GM18858 (cell line): ENCODE data around the gene BLNK.
"Not testable (repeated sequence)": the region's sequence is repeated elsewhere in the genome, so short reads cannot be mapped to it uniquely, and the experiment has no call there.

Experiments
- ATAC-seq: cut with Tn5 transposase; IDR thresholded peaks from one replicate; pipeline ENCODE4 v1.9.1; 2021; ENCODE audit not compliant: unreplicated experiment

BLNK gene

DNA sequence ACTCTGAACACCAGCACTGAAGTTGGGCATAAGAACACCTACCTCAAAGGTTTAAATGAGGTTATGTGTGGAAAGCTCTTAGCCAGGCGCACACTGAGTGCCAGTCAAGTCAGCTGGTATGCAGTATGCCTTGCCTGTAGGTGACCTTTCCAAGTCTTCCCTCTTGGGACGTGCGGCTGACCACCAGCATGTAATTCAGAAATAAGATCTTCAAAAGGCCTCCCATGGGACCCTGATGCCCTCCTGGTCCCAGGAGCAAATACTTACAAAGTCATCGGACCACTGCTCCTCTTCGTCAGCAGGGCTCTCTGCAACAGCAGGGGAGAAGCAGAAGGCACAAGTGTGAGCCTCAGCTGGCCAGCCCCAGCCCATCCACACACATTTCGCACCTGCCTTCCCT, 40.8 kb downstream of the BLNK start:
- ATAC-seq = peak; percentile 48

DNA sequence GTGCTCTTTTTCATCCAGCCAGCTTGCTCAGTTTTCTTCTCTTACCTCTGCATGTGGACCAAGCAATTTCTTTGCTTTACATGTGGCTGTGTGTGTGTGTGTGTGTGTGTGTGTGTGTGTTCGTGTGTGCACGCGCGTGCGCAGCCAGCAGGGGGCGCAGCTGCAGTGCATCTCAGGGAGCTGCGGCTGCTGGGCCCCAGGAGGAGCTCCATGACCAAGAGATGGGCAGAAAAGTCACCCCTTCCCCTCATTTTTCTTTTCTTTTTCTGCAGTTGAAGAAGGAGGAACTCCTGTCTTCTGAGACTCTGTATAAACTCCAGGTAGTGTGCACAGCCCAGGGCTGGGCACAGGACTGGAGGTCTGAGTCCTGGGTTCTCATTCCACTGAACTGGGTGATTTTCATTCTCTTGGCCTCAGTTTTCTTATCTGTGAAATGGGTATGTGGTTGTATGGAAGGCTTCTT, 41.8 kb downstream of the BLNK start:
- no peak for ATAC-seq

DNA sequence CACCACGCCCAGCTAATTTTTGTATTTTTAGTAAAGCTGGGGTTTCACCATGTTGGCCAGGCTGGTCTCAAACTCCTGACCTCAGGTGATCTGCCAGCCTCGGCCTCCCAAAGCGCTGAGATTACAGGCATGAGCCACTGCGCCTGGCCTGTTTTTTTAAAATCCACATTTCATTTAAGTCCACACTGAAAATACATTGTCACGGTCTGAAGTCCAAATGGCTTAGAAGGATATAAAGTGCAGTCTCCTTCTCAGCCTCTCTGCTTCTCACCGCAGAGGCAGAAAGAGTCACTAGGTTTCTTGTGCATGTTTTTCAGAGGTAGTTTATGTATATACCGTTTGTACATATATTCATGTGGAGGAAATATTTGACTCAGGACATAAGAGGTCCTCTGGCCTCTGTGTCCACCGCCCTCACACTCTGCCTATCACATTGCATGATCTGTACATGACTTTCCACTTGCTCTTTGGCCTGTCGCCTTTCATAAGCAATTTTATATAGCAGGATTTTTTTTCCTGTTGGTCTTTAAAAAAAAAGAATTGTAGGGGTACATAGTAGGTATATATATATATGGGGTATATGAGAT, 42.9 kb downstream of the BLNK start:
- ATAC-seq = no peak

DNA sequence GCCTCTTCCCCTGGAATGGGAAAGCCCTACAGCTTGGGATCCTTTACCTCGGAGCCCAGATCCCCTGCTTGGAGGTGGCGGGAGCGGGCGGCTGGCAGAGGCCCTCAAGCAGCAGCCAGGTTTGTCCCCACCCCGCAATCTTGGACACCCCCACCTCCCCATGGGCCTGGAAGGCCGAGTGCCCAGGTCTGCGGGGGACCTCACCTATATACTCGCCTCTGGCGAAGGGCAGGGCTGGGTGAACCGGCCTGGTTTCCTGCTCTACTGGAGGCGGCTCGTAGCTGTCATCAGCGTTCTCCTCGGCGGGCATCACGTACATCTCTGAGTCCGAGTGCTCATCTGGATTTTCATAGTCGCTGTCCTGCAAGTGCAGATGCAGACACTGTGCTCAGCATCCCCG, 44.2 kb downstream of the BLNK start:
- ATAC-seq = no peak

DNA sequence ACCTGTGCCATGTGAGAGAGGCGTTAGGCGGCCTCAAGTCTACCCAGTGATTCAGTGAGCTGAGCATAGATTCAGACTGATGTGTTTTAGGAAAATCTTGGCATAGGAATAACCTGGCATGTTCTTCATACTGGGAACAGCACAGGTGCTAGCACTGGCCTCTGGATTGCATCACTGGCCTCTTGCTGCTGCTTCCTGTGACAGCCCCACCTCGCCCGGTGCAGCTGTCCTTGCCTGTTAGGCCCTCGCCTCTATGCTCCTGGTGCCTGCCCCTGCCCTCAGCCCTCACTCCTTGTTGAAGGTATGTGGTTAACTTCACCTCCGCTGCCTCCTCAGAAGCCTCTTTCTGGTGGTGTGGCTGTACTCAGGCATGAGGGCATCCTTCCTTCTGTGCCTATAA, 46.2 kb downstream of the BLNK start:
- ATAC-seq = no peak

DNA sequence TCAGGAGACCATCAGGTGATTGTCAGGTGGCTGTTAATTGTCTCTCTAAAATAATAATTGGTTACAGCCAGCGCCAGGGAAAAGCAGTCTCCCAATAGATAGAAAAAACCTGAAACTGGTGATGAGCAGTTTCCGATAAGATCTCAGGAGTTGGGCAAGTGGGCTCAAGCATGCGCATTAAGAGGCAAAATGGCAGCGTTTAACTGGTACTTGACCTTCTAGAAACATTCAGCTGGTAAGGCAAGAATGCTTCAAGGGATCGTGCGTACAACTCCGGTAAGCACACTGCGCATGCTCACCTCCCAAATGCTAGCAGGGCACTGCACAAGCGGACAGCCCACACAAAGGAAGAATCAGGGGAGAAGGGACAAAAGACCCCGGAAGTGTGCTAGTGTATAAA, 48.5 kb downstream of the BLNK start:
- ATAC-seq = no peak

DNA sequence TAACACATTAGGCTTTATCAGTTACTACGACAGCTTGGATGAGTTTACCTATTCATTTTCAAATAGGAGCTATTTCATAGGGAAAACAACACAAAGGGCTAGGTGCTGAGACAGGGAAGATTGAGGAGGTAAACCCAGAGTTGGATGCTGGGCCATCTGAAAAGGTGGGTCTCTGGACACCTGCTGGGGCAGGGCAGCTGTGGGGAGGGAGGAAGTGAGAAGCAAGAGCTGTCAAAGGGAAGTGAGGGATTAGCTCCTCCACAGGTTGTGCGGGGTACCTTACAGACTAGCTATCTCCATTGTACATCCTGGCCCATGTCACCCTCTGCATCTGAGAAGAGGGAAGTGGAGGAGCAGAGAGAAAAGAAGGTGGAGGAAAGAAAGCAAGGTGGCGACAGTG, 48.9 kb downstream of the BLNK start:
- no peak for ATAC-seq

DNA sequence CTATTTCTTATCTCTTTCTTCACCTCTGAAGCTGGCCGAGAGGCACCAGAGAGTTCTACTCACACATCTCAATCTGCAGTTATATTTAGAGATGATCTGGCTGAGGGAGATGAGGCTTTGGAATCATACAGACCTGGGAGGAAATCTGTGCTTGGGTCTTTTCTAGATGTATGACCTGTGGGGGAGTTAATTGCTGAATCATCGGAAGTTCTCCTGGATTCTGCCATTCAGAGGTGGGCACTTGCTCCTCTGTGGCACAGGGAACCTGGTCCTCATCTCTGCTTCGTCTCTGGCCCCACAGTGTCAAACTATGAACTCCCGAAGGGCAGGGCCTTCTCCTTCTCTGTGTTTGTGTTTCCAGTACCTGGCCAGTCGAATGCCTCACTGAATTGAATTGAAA, 52.5 kb downstream of the BLNK start:
- no peak for ATAC-seq

DNA sequence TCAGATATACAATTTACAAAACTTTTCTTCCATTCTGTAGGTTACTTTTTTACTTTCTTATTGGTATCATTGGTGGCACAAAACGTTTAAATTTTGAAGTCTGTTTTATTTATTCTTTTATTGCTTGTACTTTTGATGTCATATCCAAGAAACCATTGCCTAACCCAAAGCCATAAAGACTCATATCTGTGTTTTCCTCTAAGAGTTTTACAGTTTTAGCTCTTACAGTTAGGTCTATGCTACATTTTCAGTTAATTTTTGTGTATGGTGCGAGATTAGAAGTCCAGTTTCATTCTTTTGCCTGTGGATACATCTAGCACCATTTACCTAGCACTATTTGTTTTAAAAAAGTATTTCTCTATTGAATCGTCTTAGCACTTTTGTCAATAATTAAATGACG, 53.7 kb downstream of the BLNK start:
- no peak for ATAC-seq

DNA sequence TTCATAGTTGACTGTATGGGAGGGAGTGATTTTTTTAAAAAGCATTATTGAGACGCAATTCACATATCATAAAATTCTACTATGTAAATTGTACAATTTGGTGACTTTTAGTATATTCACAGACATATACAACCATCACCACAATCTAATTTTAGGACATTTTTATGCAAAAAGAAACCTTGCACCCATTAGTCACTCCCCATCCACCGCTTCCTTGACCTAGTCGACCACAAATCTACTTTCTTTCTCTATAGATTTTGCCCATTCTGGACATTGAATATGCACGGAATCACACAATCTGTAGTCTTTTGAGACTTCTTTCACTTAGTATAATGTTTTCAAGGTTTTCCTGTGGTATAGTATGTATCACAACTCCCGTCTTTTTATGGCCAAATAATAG, 54.6 kb downstream of the BLNK start:
- no peak for ATAC-seq

DNA sequence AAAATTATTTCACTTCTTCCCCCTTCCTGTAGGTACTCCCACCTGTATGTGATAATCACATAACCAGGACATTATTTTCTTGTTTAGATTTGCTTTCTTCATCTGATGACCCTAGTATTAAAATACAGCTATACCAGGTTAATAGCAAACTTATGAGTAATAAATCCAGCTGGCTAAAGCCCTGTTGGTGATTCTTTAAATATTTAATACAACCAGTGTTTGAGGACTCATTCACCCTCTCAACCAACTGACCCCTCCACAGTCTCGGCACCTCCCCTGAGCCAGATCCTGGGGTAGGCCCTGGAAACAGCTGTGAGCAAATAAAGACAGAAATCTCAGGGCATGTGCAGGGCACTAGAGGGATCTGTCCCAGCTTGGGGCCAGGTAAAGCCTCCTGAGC, 58.5 kb downstream of the BLNK start:
- ATAC-seq = no peak

DNA sequence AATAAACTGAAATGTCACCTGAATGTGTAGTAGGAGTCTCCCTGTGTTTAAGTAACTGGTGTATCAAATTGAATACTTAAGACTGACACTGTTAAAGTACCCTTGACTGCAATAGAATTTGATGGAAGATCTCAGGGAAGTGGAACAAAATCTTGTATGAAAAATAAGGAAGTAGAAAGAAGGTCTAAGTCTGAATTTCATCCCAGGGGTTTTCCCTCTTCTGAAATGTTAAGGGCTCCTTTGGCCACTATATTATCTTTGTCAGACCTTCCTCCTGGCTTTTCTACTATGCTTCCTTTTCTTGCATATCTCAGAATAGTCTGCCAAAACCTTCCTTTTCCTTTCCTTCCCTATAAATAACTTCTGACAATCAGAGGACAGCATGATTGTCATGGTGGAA, 59.6 kb downstream of the BLNK start:
- ATAC-seq = no peak

DNA sequence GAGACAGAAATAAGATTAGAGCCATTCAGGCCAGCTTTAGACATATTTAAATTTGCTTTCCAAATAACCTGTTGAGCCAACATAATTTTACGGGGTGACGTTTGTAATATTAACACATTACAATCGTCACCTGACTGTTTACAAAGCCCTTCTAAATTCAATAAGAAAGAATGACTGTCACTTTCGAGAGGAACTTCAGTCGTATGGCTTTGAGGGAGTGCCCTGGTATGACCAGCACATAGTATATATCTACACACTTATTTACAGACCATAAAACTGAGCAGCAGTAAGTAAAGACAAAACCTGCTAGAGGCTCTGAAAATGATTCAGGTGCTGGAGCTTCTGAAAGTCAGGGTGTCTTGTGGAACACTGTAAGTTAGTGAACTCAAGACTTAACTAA, 62.4 kb downstream of the BLNK start:
- no peak for ATAC-seq

DNA sequence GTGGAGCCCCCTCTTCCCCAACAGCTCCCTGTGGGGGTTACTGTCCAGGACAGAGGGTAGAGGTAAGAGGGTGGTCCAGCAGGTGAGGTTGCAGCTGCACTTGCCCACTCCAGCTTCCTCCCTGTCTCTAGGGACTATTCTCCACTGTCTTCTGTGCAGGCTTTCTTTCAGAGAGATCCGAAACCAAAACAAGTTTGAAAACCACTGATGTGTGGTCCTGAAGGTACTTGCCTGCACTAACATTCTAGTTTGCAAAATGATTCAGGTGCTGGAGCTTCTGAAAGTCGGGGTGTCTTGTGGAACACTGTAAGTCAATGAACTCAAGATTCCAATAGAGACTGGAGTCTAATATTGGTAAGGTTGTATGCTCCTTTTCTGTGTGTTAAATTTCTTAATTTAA, 63.1 kb downstream of the BLNK start:
- ATAC-seq = peak; percentile 78

DNA sequence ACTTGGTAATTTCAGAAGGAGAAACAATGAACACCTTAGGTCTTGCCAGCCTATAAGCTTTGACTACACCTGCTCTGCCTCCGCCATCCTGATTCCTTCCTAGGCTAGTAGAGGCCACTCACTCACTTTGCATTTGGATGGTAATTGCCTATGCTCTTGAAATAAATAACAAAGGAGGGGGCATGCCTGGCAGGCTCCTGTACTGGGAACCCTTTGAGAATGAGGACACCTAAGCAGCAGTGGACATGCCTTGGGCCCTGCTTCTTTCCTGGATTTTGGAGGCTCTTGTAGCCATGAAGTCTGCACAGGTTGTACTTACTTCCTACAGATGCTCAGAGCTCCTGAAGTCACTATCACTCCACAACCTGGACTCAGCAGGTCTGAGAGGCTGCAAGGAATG, 65.8 kb downstream of the BLNK start:
- ATAC-seq = no peak

DNA sequence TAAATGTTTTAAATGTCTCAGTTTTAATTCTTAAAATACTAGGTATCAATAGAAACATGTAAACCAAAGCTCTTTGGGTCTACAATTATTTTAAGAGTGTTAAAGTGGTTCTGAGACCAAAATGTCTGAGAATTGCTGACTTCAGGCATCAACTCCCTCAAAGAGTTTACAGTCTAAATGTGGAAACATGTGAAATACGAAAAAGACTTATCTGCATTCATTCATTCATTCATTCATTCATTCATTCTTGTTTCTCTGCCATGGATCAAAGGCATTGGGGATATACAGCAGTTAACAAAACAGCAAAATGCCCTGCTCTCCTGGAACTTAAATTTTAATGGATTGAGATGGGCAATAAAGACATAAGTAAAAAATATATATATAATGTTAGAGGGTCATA, 69.8 kb downstream of the BLNK start:
- no peak for ATAC-seq

DNA sequence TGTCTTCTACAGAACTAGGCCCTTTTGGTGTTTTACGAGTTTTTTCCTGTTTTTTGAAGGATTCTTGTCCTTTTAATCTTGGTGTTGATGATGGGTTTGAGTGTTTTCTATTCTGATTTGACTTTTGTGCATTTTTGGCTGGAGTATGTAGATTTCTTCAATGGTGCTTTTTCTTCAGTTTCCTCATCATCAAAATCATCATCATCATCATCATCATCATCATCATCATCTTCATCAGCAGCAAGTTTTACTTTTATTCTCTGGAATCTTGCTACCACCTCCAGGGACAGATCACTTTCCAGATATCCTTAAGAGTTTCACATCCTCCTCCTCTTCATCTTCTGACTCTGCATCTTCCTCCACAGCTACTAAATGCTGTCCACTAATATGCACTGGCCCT, 81.9 kb downstream of the BLNK start:
- not testable (repeated sequence) for ATAC-seq

DNA sequence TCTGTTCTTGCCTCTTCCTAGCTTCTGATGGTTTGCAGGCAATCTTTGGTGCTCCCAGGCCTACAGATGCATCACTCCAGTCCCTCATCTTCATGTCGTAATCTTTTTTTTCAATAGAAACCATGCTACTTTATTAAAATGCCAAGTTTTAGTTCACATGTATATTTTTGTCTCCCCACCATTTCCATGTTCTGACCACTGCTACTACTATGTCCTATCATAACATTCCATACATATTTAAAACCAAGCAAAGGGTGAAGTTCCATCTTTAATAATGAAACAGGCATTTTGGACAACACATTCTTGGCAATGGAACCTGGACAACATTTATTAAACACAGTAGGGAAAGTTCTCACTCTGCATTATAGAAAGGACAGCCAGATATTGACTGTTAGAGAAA, 82.5 kb downstream of the BLNK start:
- no peak for ATAC-seq

DNA sequence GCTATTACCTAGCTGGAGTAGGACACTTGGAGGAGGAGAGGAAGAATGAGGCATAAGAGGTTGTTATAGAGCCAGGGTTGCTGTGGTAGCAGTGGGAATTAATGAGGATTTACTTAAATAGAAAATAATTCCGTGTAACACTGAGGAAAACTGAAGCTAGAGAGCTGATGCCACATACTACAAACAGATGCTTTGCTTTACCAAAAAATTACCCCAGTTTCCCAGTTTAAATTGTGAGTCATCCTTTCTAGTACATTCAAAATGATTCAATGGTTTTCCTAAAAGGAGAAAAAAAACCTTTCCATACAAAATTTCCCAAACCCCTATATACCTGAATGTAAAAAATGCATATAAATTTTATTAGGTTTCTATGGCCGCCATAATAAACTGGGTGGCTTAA, 82.9 kb downstream of the BLNK start:
- no peak for ATAC-seq

DNA sequence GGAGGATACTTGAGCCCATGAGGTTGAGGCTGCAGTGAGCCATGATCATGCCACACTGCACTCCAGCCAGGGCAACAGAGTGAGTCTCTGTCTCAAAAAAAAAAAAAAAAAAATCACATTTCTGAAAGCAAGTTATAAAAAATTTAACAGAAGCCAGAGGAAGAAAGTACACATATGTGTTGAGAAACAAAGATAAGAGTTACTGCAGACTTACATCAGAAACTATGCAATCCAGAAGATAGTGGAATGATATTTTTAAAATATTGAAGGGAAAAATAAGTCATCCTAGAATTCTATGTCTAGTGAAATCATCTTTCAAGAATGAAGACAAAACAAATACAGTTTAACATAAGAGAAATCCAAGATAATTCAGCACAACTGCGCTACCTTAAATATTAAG, 94.4 kb downstream of the BLNK start:
- no peak for ATAC-seq

DNA sequence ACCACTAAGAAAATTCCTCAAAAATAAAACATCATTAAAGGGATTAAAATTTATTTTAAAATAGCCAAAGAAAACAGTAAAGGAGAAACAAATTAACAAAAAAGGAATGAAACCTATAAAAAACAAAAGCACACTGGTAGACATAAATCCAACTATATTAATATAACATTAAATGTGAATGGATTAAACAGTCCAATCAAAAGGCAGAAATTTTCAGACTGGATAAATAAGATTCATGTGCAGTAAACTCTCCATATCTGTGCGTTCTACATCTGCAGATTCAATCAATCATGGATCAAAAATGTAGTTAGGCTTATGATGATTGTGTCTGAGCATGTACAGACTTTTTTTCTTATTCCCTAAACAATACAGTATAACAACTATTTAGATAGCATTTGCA, 98.7 kb downstream of the BLNK start:
- ATAC-seq = no peak

DNA sequence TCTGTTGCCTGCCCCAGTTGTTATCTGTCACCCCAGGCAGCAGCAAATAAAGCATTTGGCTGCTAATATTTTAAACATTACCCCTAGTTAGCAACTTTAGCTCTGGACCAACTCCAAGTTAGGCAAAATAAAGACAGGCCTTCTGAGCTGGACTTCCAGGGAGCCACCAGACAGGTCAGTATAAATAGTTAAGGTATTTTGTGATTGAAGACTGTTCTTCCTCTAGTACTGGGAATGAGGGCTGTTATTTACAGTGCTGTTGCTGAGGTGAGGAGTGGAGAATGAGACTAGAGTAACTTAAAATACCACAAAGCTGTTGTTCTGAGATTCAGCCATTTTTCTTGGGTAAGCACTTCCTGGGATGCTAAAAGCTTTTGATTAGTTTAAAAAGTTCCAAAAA, 101.1 kb downstream of the BLNK start:
- no peak for ATAC-seq

DNA sequence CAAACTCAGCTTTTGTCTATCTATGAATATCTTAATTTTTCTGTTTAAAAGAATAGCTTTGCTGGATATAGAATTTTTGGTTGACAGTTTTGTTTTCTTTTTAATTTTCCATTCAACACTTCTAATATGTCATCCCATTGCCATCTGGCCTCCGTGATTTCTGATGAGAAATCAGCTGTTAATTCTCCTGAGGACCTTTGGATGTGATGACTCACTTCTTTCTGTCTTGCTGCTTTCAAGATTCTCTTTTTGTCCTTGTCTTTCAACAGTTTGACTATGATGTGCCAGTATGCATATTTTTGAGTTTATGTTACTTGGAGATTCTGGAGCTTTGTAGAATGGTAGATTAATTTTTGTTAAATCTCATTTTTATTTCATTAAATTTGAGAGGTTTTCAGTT, 102.8 kb downstream of the BLNK start:
- no peak for ATAC-seq

DNA sequence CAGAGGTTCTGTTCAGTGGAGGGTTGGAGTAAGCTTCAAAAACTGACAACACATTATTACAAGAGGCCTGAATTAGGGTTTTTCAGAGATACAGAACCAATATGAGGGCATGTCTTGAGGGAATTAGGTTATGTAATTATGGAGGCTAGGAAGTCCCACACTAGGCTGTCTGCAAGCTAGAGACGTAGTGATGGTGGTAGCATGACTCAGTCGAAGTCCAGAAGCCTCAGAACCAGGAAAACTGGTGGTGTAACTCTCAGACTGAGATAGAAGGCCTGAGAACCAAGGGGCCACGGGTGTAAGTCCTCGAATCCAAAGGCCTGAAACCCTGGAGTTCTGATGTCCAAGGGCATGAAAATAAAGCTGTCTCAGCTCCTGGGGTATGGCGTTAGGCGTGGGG, 105.6 kb downstream of the BLNK start:
- ATAC-seq = no peak
